ENCODE measurements around the gene NRIP2. TPM values are rescaled to one million over a fixed set of nuclear protein-coding genes. Genes with fewer than 3 reads are reported as not detected.

The NRIP2 gene
- total and polyA plus RNA-seq, 2 experiments from 2014 or later, result 0.66 TPM; not detected in 1

GRCh38 chr12:2858944-2859421, 24.1 kb upstream of the NRIP2 start (continued):
- TF ChIP-seq STAT1 (IDR thresholded peaks at IDR 0.05; ENCODE audit: unreplicated experiment) (no peak), POLR2AphosphoS5 (IDR thresholded peaks at IDR 0.05; ENCODE audit: low read depth) (no peak; the same call in 1 of the 2 replicates), EZH2 (IDR thresholded peaks at IDR 0.05; ENCODE audit: low read depth, unreplicated experiment) (no peak), CTCF (conservative IDR thresholded peaks at IDR 0.05; ENCODE audit: low read depth in 2 of 2) (no peak), JUNB (IDR thresholded peaks at IDR 0.05; ENCODE audit: unreplicated experiment) (no peak), ZNF331 (CRISPR knock-in tag; IDR thresholded peaks at IDR 0.05; ENCODE audit: low read depth) (no peak), REST (IDR thresholded peaks at IDR 0.05; ENCODE audit: unreplicated experiment) (no peak), ZNF114 (CRISPR knock-in tag; IDR thresholded peaks at IDR 0.05) (no peak), NANOG (IDR thresholded peaks at IDR 0.05; ENCODE audit: borderline replicate concordance) (no peak)
- TF ChIP-seq, protein P1, sequence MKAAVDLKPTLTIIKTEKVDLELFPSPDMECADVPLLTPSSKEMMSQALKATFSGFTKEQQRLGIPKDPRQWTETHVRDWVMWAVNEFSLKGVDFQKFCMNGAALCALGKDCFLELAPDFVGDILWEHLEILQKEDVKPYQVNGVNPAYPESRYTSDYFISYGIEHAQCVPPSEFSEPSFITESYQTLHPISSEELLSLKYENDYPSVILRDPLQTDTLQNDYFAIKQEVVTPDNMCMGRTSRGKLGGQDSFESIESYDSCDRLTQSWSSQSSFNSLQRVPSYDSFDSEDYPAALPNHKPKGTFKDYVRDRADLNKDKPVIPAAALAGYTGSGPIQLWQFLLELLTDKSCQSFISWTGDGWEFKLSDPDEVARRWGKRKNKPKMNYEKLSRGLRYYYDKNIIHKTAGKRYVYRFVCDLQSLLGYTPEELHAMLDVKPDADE (IDR thresholded peaks at IDR 0.05), result no peak

DNA sequence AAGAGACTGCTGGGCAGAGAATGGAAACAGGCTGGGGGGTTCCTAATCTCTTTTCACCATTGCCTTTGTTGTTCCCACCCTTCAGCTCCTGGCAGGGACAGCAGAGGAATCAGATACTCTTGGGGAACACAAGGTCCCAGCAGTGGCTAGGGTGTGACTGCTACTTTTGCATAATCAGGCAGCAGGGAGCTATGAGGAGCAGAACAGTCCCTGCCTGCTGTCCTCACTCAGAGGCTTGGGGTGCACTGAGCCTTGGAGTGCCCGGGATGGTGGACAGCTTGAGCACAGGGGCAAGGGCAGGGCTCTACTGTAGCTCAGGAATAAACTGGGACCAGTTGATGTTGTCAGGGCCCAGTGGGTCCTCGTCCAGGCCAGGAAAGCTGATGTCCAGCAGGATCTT, 23.5 kb upstream of the NRIP2 start:
- no peak for DNase-seq (ENCODE audit: low spot score)
- peaks cover 51% of the 10 kb centered on the region for H3K36me3 Mint-ChIP-seq (ENCODE audit: low read depth)
- Histone ChIP-seq H3K27ac (ENCODE audit: low read depth) (no peak overlapping the region), H3K36me3 (ENCODE audit: insufficient read depth) (peaks cover 22% of the 10 kb centered on the region), H3K4me2 (no peak overlapping the region), H3K27me3 (ENCODE audit: insufficient read depth) (no peaks in the 10 kb centered on the region), H4K20me1 (replicated peaks; ENCODE audit: insufficient read depth) (peaks cover 9% of the 10 kb centered on the region; the same call in 1 of the 2 replicates), H3K4me1 (ENCODE audit: insufficient read depth) (peaks cover 8% of the 10 kb centered on the region; the same call in 1 of the 2 replicates), H3K79me2 (replicated peaks; ENCODE audit: insufficient read depth) (no peaks in the 10 kb centered on the region), H3F3A (replicated peaks; ENCODE audit: low read depth) (0 out of 2 replicates have a peak, but pooled peaks cover 7% of the 10 kb centered on the region), H3K4me3 (no peak overlapping the region), H3K9me2 (ENCODE audit: insufficient read depth) (no peaks in the 10 kb centered on the region), H2AFZ (no peak overlapping the region)
- no peaks in the 10 kb centered on the region for H3K9me3 Mint-ChIP-seq
- H3K4me1 Mint-ChIP-seq, result peaks cover 18% of the 10 kb centered on the region
- peaks cover 26% of the 10 kb centered on the region for H3K27me3 Mint-ChIP-seq (ENCODE audit: insufficient read depth, low read depth, poor library complexity)
- no peak for ATAC-seq
- H3K4me3 Mint-ChIP-seq, result no peak overlapping the region
- no peak overlapping the region for H3K27ac Mint-ChIP-seq
- no peak for TF ChIP-seq REST (IDR thresholded peaks at IDR 0.05; ENCODE audit: unreplicated experiment)
- TF ChIP-seq POLR2AphosphoS5 (IDR thresholded peaks at IDR 0.05; ENCODE audit: low read depth), result no peak; the same call in 1 of the 2 replicates
- TF ChIP-seq CTCF (conservative IDR thresholded peaks at IDR 0.05; ENCODE audit: low read depth in 2 of 2), result no peak
- TF ChIP-seq EZH2phosphoT487 (IDR thresholded peaks at IDR 0.05; ENCODE audit: unreplicated experiment), result no peak
- TF ChIP-seq EZH2 (IDR thresholded peaks at IDR 0.05; ENCODE audit: low read depth, unreplicated experiment), result no peak

Measured in GM23338 (cell line).